Pancreas (tissue), 10 donors: ENCODE data around the gene SLC25A42. TPM values are rescaled to one million over a fixed set of nuclear protein-coding genes. Genes with fewer than 3 reads are reported as not detected.

Experiments used
- ATAC-seq, 4 donors: fragments of 200-7000 bp; cut with Tn5 transposase; one replicate each; pipeline versions ENCODE4 v1.8.0 to v1.9.1; 2020; ENCODE audit warnings: mild to moderate bottlenecking in 4 of 4, moderate library complexity in 4 of 4
- DNase-seq, 6 donors: peaks; one replicate each; pipeline ENCODE4 v3.0.0-alpha.2; 2020
- FAIRE-seq: peaks from 2 replicates; lab custom pipeline; 2012; peaks lifted over from hg19 to GRCh38; lab: Jason Lieb, UNC
- H3K27ac ChIP-seq, 4 donors: fragments of 200-600 bp; sonication (generic); 1 replicate in 3 of 4; 2 replicates in 1 of 4; pipeline versions ENCODE4 v1.5.0 to v1.8.0; 2020
- H3K27me3 ChIP-seq, 4 donors: fragments of 200-600 bp; one replicate each; pipeline ENCODE4 v1.8.0; 2021
- H3K36me3 ChIP-seq, 3 donors: fragments of 200-600 bp; sonication (generic) in 1 of 3; one replicate each; pipeline versions ENCODE4 v1.5.0 to v1.8.0; 2020 to 2021
- H3K4me1 ChIP-seq, 3 donors: fragments of 200-600 bp; one replicate each; pipeline ENCODE4 v1.8.0; 2021
- H3K4me3 ChIP-seq, 4 donors: fragments of 200-600 bp; sonication (generic) in 2 of 4; one replicate each; pipeline versions ENCODE4 v1.5.0 to v1.8.0; 2020 to 2021
- H3K9me3 ChIP-seq, 4 donors: fragments of 200-600 bp; one replicate each; pipeline ENCODE4 v1.8.0; 2021
- WGBS, 2 donors: extraction: QIAGEN DNeasy Blood & Tissue Kit; methylation state at CpG; one replicate each; pipeline ENCODE4 v1.1.7; 2013; 5-methylcytosine and 5-hydroxymethylcytosine counted together
- intact Hi-C, 3 donors: fragments of 100-400 bp; cut with DNase I; formaldehyde crosslinking; loops; one replicate each; pipeline versions ENCODE4 v1.11.1 to v1.14.2; 2022
- polyA plus RNA-seq, 2 donors: library from polyadenylated mRNA; stranded (reverse); fragments of 200-250 nt; gene quantifications; one replicate each; pipeline ENCODE4 v1.2.3, GENCODE V29; 2013
- total RNA-seq, 6 donors: library from RNA; stranded (reverse); fragmentation: NEBNext Ultra II Directional in 4 of 6; extraction: Animal tissue kit (Norgen Biotek cat#: 25700) in 4 of 6; gene quantifications; one replicate each; pipeline versions ENCODE4 v1.2.1 to v1.2.4, GENCODE V29; 2021 to 2023
- TF ChIP-seq, protein P1 (sequence below), 4 donors: fragments of 200-600 bp; sonication (generic) in 3 of 4; IDR thresholded peaks; one replicate each; pipeline versions ENCODE4 v1.5.0 to v1.8.0; 2021; ENCODE audit warnings: antibody characterized with exemption in 4 of 4
- donor health status: healthy with polysubstance abuse.
- donor health status: DM: no; HTN: no; CAD: no; lungs with moderate emphysema.
- donor health status: DM: no; HTN: no; CAD: no.
- donor health status: control.
- donor health status: control.
- donor health status: Bipolar disorder and iron deficiency.
- donor health status: DM: yes; HTN: yes; CAD: no.
- donor health status: DM: no; HTN: no; CAD: no.
- donor health status: DM: no; HTN: no; CAD: no.
- donor health status: DM: yes; HTN: yes; CAD: no.

The SLC25A42 gene
- total and polyA plus RNA-seq, 8 donors, result 3.9 to 8.7 (median 6.6) TPM

DNA sequence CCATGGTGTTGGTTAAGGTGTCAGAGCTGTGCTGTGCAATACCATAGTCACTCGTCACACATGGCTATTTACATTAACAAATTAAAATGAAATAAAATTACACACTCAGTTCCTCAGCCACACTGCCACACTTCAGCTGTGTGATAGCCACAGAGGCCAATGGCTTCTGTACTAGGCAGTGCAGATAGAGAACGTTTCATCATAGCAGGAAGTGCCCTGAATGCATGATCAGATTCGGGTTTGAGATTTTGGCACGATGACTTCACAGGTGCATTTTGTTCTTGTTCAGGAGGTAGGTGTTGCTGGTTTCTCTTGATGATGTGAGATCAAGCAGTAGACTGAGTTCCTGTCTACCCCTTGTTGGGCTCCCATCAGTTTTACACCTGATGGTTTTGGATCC, 23.9 kb upstream of the SLC25A42 start:
- H3K4me3 ChIP-seq, result no peak overlapping the region
- H3K4me1 ChIP-seq, result peaks cover 0 to 4% (median 0%) of the 10 kb centered on the region in 3 donors
- H3K9me3 ChIP-seq, result no peaks in the 10 kb centered on the region
- H3K27me3 ChIP-seq, result no peaks in the 10 kb centered on the region
- no peak for DNase-seq
- no peak for FAIRE-seq
- no peak for ATAC-seq
- 70 to 80% methylated on average over 4 of the region's 4 CpGs for WGBS, 2 donors
- no peak overlapping the region for H3K27ac ChIP-seq
- intact Hi-C loops, result no loop called here
- TF ChIP-seq, protein P1, sequence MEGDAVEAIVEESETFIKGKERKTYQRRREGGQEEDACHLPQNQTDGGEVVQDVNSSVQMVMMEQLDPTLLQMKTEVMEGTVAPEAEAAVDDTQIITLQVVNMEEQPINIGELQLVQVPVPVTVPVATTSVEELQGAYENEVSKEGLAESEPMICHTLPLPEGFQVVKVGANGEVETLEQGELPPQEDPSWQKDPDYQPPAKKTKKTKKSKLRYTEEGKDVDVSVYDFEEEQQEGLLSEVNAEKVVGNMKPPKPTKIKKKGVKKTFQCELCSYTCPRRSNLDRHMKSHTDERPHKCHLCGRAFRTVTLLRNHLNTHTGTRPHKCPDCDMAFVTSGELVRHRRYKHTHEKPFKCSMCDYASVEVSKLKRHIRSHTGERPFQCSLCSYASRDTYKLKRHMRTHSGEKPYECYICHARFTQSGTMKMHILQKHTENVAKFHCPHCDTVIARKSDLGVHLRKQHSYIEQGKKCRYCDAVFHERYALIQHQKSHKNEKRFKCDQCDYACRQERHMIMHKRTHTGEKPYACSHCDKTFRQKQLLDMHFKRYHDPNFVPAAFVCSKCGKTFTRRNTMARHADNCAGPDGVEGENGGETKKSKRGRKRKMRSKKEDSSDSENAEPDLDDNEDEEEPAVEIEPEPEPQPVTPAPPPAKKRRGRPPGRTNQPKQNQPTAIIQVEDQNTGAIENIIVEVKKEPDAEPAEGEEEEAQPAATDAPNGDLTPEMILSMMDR (IDR thresholded peaks at IDR 0.05), result no peak
- H3K36me3 ChIP-seq, result no peaks in the 10 kb centered on the region

DNA sequence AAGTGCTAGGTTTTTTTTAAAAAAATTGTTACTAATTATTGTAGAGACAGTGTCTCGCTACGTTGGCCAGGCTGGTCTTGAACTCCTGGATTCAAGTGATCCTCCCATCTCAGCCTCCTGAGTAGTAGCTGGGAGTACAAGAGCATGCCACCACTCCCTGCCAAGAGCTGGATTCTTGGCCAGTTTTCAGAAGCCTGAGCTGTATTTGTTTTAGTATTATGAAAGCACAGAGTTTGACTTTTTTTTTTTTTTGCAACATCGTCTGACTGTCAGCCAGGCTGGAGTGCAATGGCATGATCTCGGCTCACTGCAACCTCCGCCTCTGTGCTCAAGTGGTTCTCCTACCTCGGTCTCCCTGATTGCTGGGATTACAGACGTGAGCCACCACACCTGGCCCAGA, 23.4 kb upstream of the SLC25A42 start:
- Histone ChIP-seq H3K4me3 (no peak overlapping the region), H3K27me3 (no peaks in the 10 kb centered on the region), H3K27ac (peak overlapping the region in 1 of 4 donors; percentile 16), H3K36me3 (no peaks in the 10 kb centered on the region), H3K9me3 (no peaks in the 10 kb centered on the region), H3K4me1 (peaks cover 0 to 4% (median 0%) of the 10 kb centered on the region in 3 donors)
- WGBS, 2 donors, result 28 to 30% methylated on average over 7 of the region's 7 CpGs
- ATAC-seq (peak; percentile 85 to 94 (median 91)), FAIRE-seq (no peak), DNase-seq (peak in 5 of 6 donors; percentile 58 to 85 (median 80))
- TF ChIP-seq, protein P1 (IDR thresholded peaks at IDR 0.05), result no peak
- intact Hi-C loops, result no loop called here

DNA sequence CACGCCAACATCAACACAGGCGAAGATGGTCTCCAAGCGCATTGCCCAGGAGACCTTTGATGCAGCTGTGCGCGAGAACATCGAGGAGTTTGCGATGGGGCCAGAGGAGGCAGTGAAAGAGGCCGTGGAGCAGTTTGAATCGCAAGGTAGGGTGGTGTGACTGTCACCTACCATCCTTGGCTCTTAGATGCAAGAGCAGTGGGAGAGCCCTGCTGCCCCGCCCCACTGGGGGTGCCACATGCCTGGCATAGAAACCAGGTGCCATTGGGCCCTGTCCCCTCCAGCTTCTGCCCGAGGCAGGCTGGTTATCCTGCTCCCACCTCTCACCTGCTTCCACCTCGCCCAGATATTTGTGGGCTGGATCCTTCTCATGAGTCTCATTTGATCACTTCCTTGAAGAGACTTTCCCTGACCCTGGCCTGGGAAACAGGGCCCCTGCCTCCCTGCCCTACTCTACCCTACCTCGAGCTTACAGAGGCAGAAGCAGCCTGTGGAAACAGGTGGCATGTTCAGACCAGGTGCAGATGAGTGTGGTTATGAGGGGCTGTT, 21.0 kb upstream of the SLC25A42 start:
- Histone ChIP-seq H3K27ac (no peak overlapping the region), H3K27me3 (no peaks in the 10 kb centered on the region), H3K4me1 (peaks cover 0 to 4% (median 0%) of the 10 kb centered on the region in 3 donors), H3K4me3 (no peak overlapping the region), H3K9me3 (no peaks in the 10 kb centered on the region), H3K36me3 (no peaks in the 10 kb centered on the region)
- DNase-seq (peak in 1 of 6 donors; percentile 57), ATAC-seq (no peak), FAIRE-seq (no peak)
- intact Hi-C loops, result no loop called here
- 90 to 93% methylated on average over 13 of the region's 13 CpGs for WGBS, 2 donors
- TF ChIP-seq, protein P1 (IDR thresholded peaks at IDR 0.05), result no peak

DNA sequence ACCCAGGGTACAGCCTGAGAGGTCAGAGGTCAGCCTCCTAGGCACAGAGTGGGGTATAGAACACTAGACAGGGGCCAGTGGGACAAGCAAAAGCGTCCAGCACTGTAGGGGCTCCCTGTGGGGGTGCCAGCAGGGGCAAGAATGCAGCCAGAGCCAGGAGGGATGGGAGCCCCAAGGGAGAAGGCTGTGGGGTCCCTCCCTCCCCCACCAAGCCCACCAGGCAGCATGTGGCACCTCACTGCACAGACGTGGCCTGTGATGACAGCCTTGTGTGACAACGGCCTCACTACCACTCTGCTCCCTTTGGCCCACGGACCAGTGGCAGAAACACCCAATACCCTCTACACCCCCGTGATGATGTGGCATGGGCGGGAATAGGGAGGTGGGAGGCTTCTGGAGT, 20.3 kb upstream of the SLC25A42 start:
- Histone ChIP-seq H3K27me3 (no peaks in the 10 kb centered on the region), H3K4me1 (peaks cover 0 to 4% (median 0%) of the 10 kb centered on the region in 3 donors), H3K36me3 (no peaks in the 10 kb centered on the region), H3K4me3 (no peak overlapping the region), H3K27ac (no peak overlapping the region), H3K9me3 (no peaks in the 10 kb centered on the region)
- WGBS, 2 donors, result 80 to 98% methylated on average over 6 of the region's 6 CpGs
- TF ChIP-seq, protein P1 (IDR thresholded peaks at IDR 0.05), result no peak
- DNase-seq (peak in 1 of 6 donors; percentile 52), FAIRE-seq (no peak), ATAC-seq (no peak)
- intact Hi-C loops, result no loop called here

DNA sequence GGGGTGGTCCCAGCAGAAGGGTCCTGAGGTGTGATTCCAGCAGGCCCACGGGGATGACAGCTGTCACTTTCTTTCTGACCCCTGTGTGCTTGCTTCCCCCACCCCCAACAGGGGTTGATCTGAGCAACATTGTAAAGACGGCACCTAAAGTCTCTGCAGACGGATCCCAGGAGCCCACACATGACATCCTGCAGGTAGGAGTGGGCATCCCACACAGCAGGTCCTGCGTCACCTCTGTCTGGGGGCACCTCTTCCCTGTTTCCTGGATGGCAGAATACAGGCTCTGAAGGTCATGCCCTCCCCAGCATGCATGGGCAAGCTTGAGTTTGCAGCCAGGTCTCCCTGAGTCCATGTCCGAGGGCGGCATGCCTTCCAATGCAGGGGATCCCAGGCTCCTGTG, 19.9 kb upstream of the SLC25A42 start:
- TF ChIP-seq, protein P1 (IDR thresholded peaks at IDR 0.05), result no peak
- Histone ChIP-seq H3K4me3 (no peak overlapping the region), H3K27ac (no peak overlapping the region), H3K9me3 (no peaks in the 10 kb centered on the region), H3K27me3 (no peaks in the 10 kb centered on the region), H3K4me1 (peaks cover 0 to 4% (median 0%) of the 10 kb centered on the region in 3 donors), H3K36me3 (no peaks in the 10 kb centered on the region)
- intact Hi-C loops, result no loop called here
- peak in 1 of 6 donors; percentile 13 for DNase-seq
- WGBS, 2 donors, result 92% methylated on average over 6 of the region's 6 CpGs
- ATAC-seq, result no peak
- no peak for FAIRE-seq
